Nephron (organoid): ENCODE measurements around the gene GPR39.

Source experiments
- H3K27ac Mint-ChIP-seq, 3 experiments: 2 replicates each; pipeline ENCODE4 v1.8.0; 2020; ENCODE audit warnings: mixed read lengths in 3 of 3, mild to moderate bottlenecking in 2 of 3, moderate library complexity in 1 of 3
- H3K27me3 Mint-ChIP-seq: 2 replicates; pipeline ENCODE4 v1.8.0; 2021; ENCODE audit warnings: low read depth, mild to moderate bottlenecking, moderate library complexity, mixed read lengths
- H3K36me3 Mint-ChIP-seq: 2 replicates; pipeline ENCODE4 v1.8.0; 2020; ENCODE audit warnings: low read depth, mixed read lengths
- H3K4me1 Mint-ChIP-seq: 2 replicates; pipeline ENCODE4 v1.8.0; 2020; ENCODE audit warnings: mixed read lengths
- H3K4me3 Mint-ChIP-seq, 3 experiments: 2 replicates each; pipeline ENCODE4 v1.8.0; 2020; ENCODE audit warnings: mild to moderate bottlenecking in 3 of 3, mixed read lengths in 3 of 3, moderate library complexity in 2 of 3
- H3K9me3 Mint-ChIP-seq: 2 replicates; pipeline ENCODE4 v1.8.0; 2020; ENCODE audit warnings: mixed read lengths
- TF ChIP-seq, protein P1 (sequence below), 3 experiments: fragments of 200-600 bp; sonication (generic); IDR thresholded peaks; one replicate each; pipeline ENCODE4 v1.5.0; 2021; ENCODE audit warnings: antibody characterized with exemption in 3 of 3; ENCODE audit not compliant: unreplicated experiment in 3 of 3

GPR39 gene

DNA sequence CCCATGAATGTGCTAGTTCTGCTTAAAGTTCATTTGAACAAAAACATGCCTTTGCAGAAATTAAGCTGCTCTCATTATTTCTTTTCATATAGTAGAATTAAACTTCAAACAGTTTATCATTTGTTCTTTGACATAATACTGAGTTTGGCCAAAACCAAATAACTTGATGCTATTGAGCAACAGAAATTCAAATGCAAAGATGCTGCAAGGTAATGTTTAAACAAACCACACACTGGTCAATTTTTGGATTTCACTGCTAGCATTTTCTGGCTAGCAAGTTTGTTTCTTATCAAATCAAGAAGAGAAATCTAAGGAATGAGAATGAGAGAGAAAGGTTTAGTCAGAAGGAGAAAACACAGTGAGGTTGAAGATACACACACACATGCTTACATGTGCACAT lies 173.4 kb downstream of the GPR39 start:
- H3K4me3 Mint-ChIP-seq = no peak overlapping the region
- TF ChIP-seq, protein P1, sequence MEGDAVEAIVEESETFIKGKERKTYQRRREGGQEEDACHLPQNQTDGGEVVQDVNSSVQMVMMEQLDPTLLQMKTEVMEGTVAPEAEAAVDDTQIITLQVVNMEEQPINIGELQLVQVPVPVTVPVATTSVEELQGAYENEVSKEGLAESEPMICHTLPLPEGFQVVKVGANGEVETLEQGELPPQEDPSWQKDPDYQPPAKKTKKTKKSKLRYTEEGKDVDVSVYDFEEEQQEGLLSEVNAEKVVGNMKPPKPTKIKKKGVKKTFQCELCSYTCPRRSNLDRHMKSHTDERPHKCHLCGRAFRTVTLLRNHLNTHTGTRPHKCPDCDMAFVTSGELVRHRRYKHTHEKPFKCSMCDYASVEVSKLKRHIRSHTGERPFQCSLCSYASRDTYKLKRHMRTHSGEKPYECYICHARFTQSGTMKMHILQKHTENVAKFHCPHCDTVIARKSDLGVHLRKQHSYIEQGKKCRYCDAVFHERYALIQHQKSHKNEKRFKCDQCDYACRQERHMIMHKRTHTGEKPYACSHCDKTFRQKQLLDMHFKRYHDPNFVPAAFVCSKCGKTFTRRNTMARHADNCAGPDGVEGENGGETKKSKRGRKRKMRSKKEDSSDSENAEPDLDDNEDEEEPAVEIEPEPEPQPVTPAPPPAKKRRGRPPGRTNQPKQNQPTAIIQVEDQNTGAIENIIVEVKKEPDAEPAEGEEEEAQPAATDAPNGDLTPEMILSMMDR (IDR thresholded peaks at IDR 0.05; ENCODE audit: unreplicated experiment in 3 of 3) = no peak
- H3K9me3 Mint-ChIP-seq = no peaks in the 10 kb centered on the region
- H3K27me3 Mint-ChIP-seq = peaks cover 14% of the 10 kb centered on the region
- peaks cover 10% of the 10 kb centered on the region for H3K4me1 Mint-ChIP-seq
- no peaks in the 10 kb centered on the region for H3K36me3 Mint-ChIP-seq
- H3K27ac Mint-ChIP-seq = peak overlapping the region in 2 of 3 experiments; percentile 37 to 46

DNA sequence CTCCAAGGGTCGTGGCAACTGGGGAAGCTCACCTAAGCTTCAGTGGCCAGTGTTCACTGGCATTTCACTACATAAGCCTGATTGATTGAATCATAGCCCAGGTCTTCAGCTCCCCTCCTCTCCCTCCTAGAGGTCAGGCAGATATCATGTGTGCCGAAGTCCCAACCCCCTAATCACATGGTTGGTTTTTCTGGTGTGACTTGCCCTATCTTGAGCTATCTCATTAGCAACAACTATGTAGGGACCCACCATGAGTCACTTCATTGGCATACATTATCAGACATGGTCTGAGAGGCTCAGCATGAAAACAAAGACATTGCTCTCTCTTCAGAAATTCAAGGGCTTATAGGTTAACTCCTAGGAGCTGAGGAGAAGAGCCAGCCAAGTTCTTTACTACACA lies 176.6 kb downstream of the GPR39 start:
- no peaks in the 10 kb centered on the region for H3K36me3 Mint-ChIP-seq

DNA sequence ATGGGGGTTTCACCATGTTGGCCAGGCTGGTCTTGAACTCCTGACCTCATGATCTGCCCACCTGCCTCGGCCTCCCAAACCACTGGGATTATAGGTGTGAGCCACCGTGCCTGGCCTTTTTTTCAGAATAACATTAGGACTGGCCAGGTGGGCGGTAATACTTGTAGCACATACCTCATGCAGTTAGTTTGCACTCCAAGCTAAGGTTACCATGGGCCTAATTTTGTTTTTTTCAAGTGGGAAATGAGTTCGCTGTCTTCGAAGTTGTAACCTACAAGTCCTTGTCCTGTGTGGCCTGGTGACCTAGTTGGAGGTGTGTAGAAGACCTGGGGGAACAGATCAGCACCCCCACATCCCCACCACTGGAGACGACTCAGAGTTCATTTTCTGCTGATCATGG lies 178.6 kb downstream of the GPR39 start:
- Mint-ChIP-seq H3K36me3 (no peaks in the 10 kb centered on the region), H3K9me3 (no peaks in the 10 kb centered on the region), H3K4me3 (no peak overlapping the region), H3K4me1 (no peaks in the 10 kb centered on the region), H3K27ac (no peak overlapping the region), H3K27me3 (peaks cover 4% of the 10 kb centered on the region)
- TF ChIP-seq, protein P1 (IDR thresholded peaks at IDR 0.05; ENCODE audit: unreplicated experiment in 3 of 3) = no peak

More for the DNA sequence above, 176.6 kb downstream of the GPR39 start:
- H3K27me3 Mint-ChIP-seq = peaks cover 4% of the 10 kb centered on the region
- peaks cover 10% of the 10 kb centered on the region for H3K4me1 Mint-ChIP-seq
- H3K9me3 Mint-ChIP-seq = no peaks in the 10 kb centered on the region
- TF ChIP-seq, protein P1 (IDR thresholded peaks at IDR 0.05; ENCODE audit: unreplicated experiment in 3 of 3) = no peak
- H3K27ac Mint-ChIP-seq = no peak overlapping the region
- H3K4me3 Mint-ChIP-seq = no peak overlapping the region

DNA sequence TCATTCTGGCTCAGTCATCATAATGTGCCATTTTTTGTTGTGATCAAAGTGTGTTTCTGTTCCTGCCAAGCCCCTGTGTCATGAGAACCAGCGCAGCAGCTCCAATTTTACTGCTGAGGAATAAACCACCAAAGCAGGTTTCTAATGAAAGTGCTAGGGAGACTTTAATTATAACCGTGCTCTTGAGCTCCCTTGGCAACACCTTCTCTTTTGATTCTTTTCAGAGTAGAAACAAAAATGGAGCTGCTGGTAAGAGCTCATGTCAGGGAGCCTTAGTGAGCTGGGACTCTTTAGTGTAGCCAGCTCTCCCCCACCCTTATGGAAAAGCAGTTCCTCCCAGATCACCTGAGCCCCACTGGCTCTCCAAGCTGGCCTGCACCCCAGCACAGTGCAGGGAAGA lies 179.1 kb downstream of the GPR39 start:
- H3K27me3 Mint-ChIP-seq = peaks cover 1% of the 10 kb centered on the region
- no peaks in the 10 kb centered on the region for H3K4me1 Mint-ChIP-seq
- TF ChIP-seq, protein P1 (IDR thresholded peaks at IDR 0.05; ENCODE audit: unreplicated experiment in 3 of 3) = no peak

DNA sequence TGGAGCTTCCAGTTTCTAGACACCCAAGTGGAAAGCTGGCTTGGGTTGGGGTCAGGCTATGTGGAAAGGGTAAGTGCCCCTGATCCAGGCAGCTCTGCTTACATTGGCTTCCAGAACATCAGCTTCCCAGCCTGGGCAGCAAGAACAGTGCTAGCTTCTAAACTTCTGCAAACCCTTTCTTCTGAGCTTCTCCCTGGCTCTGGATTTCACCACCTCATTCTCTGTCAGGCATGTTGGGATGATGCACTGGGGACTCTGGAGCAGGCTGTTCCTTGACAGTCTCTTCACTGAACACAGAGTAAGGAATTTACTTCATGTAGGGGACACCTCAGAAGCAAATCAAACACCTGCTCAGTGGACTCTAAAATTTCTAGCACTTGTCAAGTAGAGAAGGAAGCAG lies 180.6 kb downstream of the GPR39 start:
- TF ChIP-seq, protein P1 (IDR thresholded peaks at IDR 0.05; ENCODE audit: unreplicated experiment in 3 of 3) = no peak
- no peak overlapping the region for H3K4me3 Mint-ChIP-seq
- no peak overlapping the region for H3K27ac Mint-ChIP-seq
- no peaks in the 10 kb centered on the region for H3K4me1 Mint-ChIP-seq
- H3K27me3 Mint-ChIP-seq = peaks cover 4% of the 10 kb centered on the region
- no peaks in the 10 kb centered on the region for H3K9me3 Mint-ChIP-seq
- H3K36me3 Mint-ChIP-seq = no peaks in the 10 kb centered on the region

More for the DNA sequence above, 179.1 kb downstream of the GPR39 start:
- no peaks in the 10 kb centered on the region for H3K36me3 Mint-ChIP-seq
- no peaks in the 10 kb centered on the region for H3K9me3 Mint-ChIP-seq
- no peak overlapping the region for H3K4me3 Mint-ChIP-seq
- H3K27ac Mint-ChIP-seq = no peak overlapping the region

DNA sequence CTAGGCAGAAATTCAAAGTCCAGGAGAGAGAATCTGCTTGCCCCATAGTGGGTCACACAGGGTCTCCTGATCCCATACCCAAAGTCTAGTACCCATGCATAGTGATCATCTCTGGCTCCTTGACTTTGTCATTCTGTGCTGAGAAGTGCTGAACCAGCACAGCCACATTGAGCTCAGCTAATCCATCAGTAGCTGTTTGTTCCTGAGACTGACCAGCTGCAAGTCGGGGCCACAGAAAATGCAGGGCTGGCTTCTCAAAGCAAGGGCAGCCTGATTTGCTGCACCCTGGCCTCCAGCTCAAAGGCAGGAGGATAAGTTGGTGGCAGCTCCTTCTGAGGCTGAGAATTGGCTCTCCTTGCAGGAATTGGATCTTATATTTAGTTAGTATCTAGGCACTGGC lies 181.2 kb downstream of the GPR39 start:
- Mint-ChIP-seq H3K9me3 (no peaks in the 10 kb centered on the region), H3K4me1 (no peaks in the 10 kb centered on the region), H3K4me3 (no peak overlapping the region), H3K27me3 (peaks cover 4% of the 10 kb centered on the region), H3K36me3 (no peaks in the 10 kb centered on the region), H3K27ac (no peak overlapping the region)
- TF ChIP-seq, protein P1 (IDR thresholded peaks at IDR 0.05; ENCODE audit: unreplicated experiment in 3 of 3) = no peak
